ENCODE data around the gene ZNF558.

The ZNF558 gene

DNA sequence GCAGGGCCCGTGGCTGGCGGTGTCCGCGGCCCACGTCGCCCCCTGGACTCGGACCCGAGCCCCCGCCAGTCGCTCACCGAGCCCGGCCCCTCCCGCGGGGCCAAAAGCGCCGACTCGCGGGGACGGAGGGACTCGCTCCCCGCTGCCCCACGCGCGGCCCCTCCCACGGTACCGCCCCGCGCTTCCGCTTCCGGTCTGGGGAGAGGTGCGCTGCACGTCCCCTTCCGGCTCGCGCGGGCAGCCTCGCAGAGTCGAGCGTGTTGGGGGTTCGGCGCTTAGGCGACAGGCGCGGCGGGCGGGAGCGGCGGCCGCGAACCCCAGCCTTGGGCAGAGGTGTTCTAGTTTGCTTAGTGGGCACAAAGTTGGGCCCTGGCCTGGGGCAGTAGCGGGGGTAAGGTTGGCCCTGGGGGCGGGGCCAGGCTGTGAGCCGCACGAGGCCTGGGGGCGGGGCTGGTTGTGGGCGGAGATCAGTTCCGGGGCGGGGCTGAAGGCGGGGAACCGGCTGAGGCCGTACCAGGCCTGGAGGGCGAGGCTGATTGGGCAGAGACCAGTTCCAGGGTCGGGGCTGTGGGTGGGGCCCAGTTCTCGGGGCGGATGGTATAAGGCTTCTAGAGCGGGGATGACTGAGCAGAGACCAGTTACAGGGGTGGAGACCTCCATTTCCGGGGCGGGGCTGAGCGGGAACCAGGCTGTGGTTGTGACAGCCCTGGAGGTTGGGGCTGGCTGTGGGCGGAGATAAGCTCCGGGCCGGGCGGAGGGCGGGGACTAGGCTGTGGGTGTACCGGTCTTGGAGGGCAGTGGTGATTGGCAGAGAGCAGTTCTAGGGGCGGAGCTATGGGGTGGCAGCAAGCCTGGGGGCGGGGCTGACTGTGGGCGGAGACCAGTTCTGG is at the start of gene ZNF558, which contains the start of gene MBD3L1:
TSS of gene ZNF558 (minus strand) at position 173 of the 890 bp plus-strand sequence. CDS start 9,645 bp downstream, outside the sequence.
TSS of gene MBD3L1 (plus strand) at position 246 of the 890 bp plus-strand sequence. CDS start 10,302 bp downstream, outside the sequence.
- DNase-seq (ENCODE audit: low spot score): peak; percentile 99

GRCh38 chr19:8881512-8881911 is 49.4 kb upstream of the ZNF558 start:
- no peak for DNase-seq (ENCODE audit: low spot score)

GRCh38 chr19:8880868-8881488 is 48.9 kb upstream of the ZNF558 start:
- no peak for DNase-seq (ENCODE audit: low spot score)

DNA sequence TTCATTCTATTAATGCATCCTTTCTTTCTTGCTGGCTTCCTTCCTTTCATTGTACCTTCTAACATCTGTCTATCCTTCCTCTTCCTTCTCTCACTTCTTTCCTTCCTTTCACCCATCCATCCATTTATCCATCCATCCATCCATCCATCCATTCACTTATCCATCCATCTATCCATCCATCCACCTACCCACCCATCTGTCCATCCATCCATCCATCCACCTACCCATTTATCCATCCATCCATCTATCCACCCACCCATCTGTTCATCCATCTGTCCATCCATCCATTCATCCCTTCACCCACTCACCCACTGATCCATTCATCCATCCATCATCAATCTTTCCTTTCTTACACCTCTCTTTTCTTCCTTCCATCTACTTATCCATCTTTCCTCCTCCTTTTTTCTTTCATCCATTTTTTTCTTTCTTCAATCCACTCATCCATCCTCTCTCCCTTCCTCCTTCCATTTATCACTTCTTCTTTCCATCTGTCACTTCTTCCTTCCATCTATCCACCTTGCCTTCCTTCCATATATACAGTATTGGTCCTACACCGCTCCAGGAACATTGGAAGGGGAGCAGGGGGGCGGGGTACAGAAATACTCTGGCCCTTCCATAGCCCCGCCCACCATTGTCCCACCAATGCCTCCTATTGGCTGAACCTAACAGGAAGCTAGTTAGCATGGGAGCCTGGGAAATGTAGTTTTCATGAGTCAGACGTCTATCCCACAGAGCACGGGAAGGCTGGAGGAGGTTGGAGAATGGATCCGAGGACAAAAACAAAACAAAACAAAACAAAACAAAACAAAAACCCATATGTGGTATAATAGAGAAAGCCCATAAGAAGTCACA is 46.0 kb upstream of the ZNF558 start:
- no peak for DNase-seq (ENCODE audit: low spot score)

DNA sequence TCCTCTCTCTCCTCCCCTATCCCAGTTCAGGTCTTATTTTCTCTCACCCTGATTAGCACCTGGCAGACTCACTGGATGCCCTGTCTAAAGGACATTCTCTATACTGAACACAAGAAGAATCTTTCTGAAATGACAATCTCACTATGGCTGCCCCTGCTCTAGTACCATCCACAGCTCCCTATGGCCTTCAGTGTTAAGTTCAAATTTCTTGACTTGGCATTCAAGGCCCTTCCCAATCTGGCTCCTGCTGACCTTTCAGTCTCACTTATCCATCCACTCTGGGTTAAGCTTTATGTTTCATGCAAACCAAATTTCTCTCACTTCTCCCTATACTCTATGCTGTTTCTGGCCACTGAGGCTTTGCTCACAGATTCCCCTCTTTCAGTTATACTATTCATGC is 34.2 kb upstream of the ZNF558 start:
- DNase-seq (ENCODE audit: low spot score): no peak

- no peak for DNase-seq (ENCODE audit: low spot score)
These were observed 26.2 kb upstream of the ZNF558 start for GRCh38 chr19:8858260-8858659.

GRCh38 chr19:8850488-8850887 is 18.4 kb upstream of the ZNF558 start:
- DNase-seq (ENCODE audit: low spot score): no peak

DNA sequence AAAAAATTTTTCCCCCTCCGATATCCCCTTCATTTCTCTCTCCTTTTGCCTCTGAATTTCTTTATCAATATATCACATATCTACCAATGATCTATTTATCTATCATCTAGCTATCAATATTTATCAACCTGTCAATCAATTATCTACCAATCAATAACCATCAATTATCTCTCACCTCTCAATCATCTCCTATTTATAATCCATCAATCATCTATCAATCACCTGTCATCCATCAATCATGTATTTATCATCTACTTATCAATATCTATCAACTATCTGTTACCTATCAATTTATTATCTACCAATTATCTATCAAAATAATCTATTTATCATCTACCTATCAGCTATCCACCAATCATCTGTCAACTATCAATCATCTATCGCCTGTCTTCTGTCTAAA is 17.1 kb upstream of the ZNF558 start:
- no peak for DNase-seq (ENCODE audit: low spot score)

DNA sequence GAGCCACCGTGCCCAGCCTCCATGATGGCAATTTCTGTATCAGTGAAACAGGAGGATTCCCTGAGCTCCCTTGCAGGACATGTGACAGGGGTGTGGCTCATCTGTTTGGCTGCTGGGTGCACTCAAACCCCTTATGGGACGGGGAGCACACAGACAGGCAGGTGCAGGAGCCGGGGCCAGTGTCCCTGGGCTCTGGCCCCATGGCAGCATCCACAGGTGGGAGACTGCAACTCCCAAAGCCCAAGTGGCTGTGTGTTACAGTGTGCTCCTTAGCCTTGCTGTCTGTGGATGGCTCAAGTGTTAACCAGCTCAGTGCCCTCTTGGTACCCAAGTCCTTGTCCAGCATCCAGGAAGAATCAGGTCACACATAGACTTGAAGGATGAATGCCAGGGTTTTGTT is 14.7 kb upstream of the ZNF558 start:
- no peak for DNase-seq (ENCODE audit: low spot score)

DNA sequence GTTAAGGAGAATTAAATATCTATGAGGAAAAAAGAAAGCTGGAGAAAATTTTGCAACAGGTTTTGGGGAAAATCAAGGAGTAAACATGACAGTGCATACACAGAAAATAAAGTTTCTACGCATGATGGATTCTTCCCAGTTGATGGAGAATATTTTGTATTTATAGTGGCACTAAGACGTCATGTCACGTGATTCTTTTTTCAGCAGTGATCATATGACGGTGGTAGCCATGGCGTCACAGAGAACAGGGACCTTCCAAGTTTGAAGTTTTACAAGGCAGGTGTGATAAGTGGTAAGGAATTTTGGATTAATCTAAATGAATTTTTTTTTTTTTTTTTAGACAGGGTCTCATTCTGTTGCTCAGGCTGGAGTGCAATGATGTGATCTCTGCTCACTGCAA is 8.6 kb upstream of the ZNF558 start:
- no peak for DNase-seq (ENCODE audit: low spot score)

GRCh38 chr19:8835877-8836276 is 3.8 kb upstream of the ZNF558 start:
- no peak for DNase-seq (ENCODE audit: low spot score)

DNA sequence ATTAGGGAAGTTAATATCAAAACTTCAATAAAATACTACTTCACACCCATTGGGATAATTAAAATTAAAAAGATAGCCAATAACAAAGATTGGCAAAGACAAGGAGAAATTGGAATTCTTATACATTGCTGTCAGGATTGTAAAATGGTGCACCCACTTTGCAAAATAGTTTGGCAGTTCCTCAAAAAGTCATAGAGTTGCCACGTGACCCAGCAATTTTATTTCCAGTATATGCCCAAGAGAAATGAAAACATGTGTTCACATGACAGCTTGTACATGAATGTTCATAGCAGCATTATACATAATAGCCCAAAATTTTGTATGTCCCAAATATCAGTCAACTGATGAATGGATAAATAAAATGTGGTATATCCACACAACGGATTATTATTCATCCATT is 3.3 kb upstream of the ZNF558 start:
- no peak for DNase-seq (ENCODE audit: low spot score)

- DNase-seq (ENCODE audit: low spot score): no peak
These were observed 322 bp downstream of the ZNF558 start for GRCh38 chr19:8831832-8832131.

DNA sequence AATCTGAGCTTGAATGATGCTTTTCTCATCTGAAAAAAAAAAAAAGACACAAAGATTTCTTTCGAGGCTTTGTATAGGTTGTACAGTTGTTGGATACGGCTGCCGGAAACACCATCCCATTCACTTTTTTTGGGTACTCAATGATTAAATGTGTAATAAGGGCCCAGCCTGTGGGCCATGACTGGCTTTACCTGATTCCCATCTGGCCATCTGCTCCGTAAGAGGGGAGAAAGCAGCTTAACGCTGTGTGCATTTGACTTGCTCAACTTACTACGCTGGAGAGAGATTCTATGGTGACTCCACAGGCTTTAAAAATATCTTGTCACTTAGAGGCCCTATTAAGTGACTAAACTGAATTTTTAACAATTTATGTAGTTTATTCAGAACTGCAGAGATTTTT is 731 bp downstream of the ZNF558 start:
- DNase-seq (ENCODE audit: low spot score): peak; percentile 2

DNA sequence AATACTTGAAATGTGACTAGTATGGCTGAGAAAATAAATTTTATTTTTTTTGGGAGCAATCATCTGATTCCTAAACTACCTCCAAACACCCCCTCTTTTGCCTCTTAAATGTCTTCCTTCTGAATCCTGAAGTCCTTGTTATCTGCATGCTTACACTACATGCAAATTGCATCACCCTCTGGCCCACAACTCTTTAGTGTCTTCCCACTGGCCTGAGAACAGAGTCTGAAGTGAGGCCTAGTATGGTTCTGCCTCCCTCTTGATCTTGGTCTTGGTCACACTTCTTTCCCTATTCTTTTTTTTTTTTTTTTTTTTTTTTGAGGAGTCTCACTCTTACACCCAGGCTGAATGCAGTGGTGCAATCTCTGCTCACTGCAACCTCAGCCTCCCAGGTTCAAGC is 4.8 kb downstream of the ZNF558 start:
- DNase-seq (ENCODE audit: low spot score): no peak

- no peak for DNase-seq (ENCODE audit: low spot score)
These were observed 5.7 kb downstream of the ZNF558 start for GRCh38 chr19:8826371-8826770.

DNA sequence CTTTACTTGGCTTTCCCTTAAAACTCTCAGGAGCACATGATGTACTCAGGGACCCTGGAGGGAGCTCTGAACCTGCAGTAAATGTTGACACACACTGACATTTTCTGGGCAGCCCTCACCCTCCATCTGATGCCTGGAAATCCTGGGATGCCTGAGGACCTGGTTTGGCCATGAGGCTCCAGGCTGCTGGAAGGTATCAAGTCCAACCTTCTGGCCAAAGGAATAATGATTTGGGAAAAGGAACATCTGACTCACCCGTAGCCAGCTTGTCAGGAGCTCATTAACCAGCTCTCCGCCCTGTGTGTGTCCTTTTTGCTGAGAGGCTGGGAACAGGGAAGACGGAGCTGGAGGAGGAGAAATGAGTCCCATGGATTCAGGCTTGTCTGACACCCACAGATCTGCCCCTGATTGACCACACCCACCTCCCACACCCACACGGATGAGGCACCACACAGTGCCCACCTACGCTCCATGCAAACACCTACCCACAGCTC is 10.3 kb downstream of the ZNF558 start:
- DNase-seq (ENCODE audit: low spot score): no peak

GRCh38 chr19:8820234-8820633 is 11.9 kb downstream of the ZNF558 start:
- DNase-seq (ENCODE audit: low spot score): no peak

- DNase-seq (ENCODE audit: low spot score): no peak
These were observed 16.3 kb downstream of the ZNF558 start for GRCh38 chr19:8815780-8816179.

- no peak for DNase-seq (ENCODE audit: low spot score)
These were observed 17.9 kb downstream of the ZNF558 start for GRCh38 chr19:8814176-8814575.

DNA sequence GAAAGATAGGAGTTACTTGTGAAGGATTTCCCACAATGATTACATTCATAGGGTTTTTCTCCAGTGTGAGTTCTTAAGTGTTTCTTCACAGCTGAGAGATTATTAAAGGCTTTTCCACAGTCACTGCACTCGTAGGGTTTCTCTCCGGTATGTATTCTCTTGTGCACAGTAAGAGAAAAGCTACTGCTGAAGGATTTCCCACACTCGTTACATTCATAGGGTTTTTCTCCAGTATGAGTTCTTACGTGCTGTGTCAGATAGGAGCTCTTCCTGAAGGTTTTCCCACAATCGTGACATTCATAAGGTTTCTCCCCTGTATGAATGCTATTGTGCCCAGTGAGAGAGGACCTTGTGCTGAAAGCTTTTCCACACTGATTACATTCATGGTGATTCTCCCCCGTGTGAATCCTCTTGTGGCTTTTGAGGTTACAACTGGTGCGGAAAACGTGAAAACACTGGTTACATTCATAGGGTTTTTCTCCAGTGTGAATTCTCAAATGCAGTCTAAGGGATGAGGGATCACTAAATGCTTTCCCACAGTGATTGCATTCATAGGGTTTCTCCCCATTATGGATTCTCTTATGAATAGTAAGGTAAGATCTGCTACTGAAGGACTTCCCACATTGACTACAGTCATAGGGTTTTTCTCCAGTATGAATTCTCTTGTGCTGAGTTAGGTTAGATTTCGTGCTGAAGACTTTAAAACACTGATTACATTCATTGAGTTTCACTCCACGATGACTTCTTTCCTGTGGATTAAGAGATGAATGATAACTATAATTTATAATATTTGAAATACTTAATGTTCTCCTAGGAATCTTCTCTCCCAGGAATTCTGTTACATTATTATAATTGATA is 20.6 kb downstream of the ZNF558 start:
- no peak for DNase-seq (ENCODE audit: low spot score)

- no peak for DNase-seq (ENCODE audit: low spot score)
These were observed 25.4 kb downstream of the ZNF558 start for GRCh38 chr19:8806661-8807060.
